HT1080 (cell line): ENCODE measurements around the gene PLA2G6. TPM values are rescaled to one million over a fixed set of nuclear protein-coding genes. Genes with fewer than 3 reads are reported as not detected.

Experiments used
- DNase-seq: peaks from one replicate; pipeline ENCODE4 v3.0.0-alpha.2; 2015; ENCODE audit warnings: low read depth
- polyA plus RNA-seq, 2 experiments: library from polyadenylated mRNA; depleted of rRNA; stranded (reverse); fragments of >200 nt; gene quantifications; 2 replicates each; pipeline ENCODE4 v1.2.3, GENCODE V29; 2015
- total RNA-seq: library from RNA; depleted of rRNA; stranded (reverse); fragments of >200 nt; shearing (Covaris generic); gene quantifications from 2 replicates; pipeline ENCODE4 v1.2.3, GENCODE V29; 2014; rRNA removed

PLA2G6 gene
- total RNA-seq, result 2.9 and 3.3 TPM in 2 replicates
- polyA plus RNA-seq (2015; cell fraction: cytosol; rRNA removed), result 4.1 and 4.4 TPM in 2 replicates
- polyA plus RNA-seq (2015; cell fraction: nucleus; rRNA removed), result 57.8 and 68.2 TPM in 2 replicates

GRCh38 chr22:38181453-38182200 is at the start of gene PLA2G6:
Gene PLA2G6, minus strand, starts transcription at chr22:38181830. Its CDS starts 12,404 bp downstream, at chr22:38169426.
- DNase-seq, result peak; percentile 99

GRCh38 chr22:38230916-38231315 is 49.3 kb upstream of the PLA2G6 start:
- DNase-seq, result no peak

GRCh38 chr22:38230108-38230825 is 48.6 kb upstream of the PLA2G6 start:
- DNase-seq, result no peak

GRCh38 chr22:38228873-38229740 is 47.5 kb upstream of the PLA2G6 start:
- peak; percentile 76 for DNase-seq

- no peak for DNase-seq
These were observed 46.8 kb upstream of the PLA2G6 start for GRCh38 chr22:38228326-38228872.

GRCh38 chr22:38226853-38227649 is 45.4 kb upstream of the PLA2G6 start:
- DNase-seq, result no peak

GRCh38 chr22:38223289-38223960 is 41.8 kb upstream of the PLA2G6 start:
- DNase-seq, result no peak

GRCh38 chr22:38222797-38223119 is 41.1 kb upstream of the PLA2G6 start:
- no peak for DNase-seq

GRCh38 chr22:38221908-38222796 is 40.5 kb upstream of the PLA2G6 start:
- DNase-seq, result no peak

GRCh38 chr22:38221407-38221806 is 39.8 kb upstream of the PLA2G6 start:
- no peak for DNase-seq

- no peak for DNase-seq
These were observed 39.2 kb upstream of the PLA2G6 start for GRCh38 chr22:38220653-38221386.

GRCh38 chr22:38220163-38220562 is 38.5 kb upstream of the PLA2G6 start:
- DNase-seq, result no peak

- DNase-seq, result no peak
These were observed 38.0 kb upstream of the PLA2G6 start for GRCh38 chr22:38219632-38220031.

- peak; percentile 93 for DNase-seq
These were observed 37.3 kb upstream of the PLA2G6 start for GRCh38 chr22:38218661-38219622.

- no peak for DNase-seq
These were observed 33.8 kb upstream of the PLA2G6 start for GRCh38 chr22:38215156-38216038.
